Epithelial cell of esophagus (primary cell): ENCODE measurements around the gene PRR5L.

Experiments used
- DNase-seq: peaks from one replicate; pipeline ENCODE4 v3.0.0; 2010; ENCODE audit warnings: low read depth
- H3K4me3 ChIP-seq: 2 replicates; pipeline ENCODE4 v1.5.1; 2011; ENCODE audit warnings: mild to moderate bottlenecking, low read length, control low read depth
- TF ChIP-seq, protein P1 (sequence below): IDR thresholded peaks from 2 replicates; pipeline ENCODE4 v1.5.1; 2011; ENCODE audit warnings: low read depth, mild to moderate bottlenecking, low read length, control low read depth, inconsistent platforms; ENCODE audit not compliant: insufficient read depth; ENCODE audit errors: missing control alignments

Gene PRR5L

DNA sequence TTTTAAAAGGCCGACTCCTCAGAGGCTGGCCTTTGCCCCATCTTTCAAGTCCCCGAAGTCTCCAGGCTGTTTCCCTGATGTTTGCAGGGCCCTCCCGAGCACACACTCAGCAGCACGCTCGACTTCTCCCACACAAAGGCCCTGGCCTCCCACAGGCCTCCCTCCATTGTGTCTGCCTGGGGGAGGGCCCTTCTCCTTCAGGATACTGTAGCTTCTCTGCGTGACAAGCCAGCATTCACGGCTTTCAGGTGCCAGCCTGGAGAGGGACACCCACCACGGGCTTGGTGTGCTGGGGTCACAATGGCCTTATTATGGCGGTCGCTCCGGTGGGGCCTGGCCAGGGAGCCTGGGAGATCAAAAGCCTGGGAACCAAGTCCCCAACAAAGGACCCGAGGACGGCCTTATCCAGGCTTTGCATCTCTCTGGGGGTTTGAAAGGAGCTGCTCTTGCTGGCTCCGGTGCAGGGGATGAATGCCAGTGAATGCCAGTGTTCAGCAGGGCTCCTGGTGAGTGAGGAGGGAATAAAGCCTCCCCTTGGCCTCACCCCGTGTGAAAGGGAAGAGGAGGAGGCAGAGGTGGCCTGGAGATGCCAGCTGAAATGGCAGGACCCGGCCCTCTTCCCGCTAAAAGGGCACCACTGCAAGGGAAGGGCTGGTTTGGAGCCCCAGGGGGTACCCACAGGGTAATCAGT, 159.0 kb downstream of the PRR5L start:
- DNase-seq, result no peak
- no peak overlapping the region for H3K4me3 ChIP-seq
- TF ChIP-seq, protein P1, sequence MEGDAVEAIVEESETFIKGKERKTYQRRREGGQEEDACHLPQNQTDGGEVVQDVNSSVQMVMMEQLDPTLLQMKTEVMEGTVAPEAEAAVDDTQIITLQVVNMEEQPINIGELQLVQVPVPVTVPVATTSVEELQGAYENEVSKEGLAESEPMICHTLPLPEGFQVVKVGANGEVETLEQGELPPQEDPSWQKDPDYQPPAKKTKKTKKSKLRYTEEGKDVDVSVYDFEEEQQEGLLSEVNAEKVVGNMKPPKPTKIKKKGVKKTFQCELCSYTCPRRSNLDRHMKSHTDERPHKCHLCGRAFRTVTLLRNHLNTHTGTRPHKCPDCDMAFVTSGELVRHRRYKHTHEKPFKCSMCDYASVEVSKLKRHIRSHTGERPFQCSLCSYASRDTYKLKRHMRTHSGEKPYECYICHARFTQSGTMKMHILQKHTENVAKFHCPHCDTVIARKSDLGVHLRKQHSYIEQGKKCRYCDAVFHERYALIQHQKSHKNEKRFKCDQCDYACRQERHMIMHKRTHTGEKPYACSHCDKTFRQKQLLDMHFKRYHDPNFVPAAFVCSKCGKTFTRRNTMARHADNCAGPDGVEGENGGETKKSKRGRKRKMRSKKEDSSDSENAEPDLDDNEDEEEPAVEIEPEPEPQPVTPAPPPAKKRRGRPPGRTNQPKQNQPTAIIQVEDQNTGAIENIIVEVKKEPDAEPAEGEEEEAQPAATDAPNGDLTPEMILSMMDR, result no peak

DNA sequence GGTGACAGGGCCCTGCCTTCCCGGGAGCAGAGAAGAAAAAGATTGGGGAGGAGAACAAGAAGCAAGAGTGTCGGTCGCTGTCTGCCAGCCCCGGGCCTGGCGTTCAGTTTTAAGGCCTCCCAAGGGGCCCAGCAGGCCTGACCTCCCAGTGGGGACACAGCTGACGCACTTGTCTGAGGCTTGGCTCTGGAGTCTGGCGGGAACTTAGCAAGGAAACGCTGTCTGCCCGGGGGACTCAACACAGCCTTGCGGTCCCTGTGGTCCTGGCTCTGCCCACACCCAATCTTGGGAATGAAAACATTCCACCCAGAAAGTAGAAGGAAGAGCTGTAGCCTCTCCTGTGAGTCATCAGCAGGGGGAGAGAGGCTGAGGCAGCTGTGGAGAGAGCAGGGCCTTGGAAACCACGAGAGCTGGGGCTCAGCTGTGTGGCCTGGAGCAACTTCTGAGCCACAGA, 159.6 kb downstream of the PRR5L start:
- TF ChIP-seq, protein P1, result no peak
- peak; percentile 88 for DNase-seq
- no peak overlapping the region for H3K4me3 ChIP-seq

DNA sequence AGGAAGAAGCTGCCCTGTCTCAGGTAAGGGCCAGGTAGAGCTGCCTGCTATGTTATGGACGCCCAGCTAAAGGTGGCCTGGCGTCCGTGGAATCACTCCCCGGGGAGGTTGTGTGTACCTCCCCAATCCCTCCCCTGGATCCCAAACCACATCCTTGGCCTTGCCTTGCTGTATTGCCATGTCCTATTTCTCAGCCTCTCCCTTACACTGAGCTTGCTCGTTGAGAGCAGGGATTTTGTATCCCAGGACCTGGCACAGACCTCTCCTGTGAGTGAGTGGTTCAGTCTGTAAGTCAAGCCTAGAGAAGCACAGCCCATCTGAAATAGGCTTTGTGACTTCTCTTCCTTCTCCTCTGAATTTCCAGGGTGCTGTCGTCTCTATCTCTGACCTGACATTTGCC, 160.1 kb downstream of the PRR5L start:
- H3K4me3 ChIP-seq, result no peak overlapping the region
- no peak for DNase-seq

DNA sequence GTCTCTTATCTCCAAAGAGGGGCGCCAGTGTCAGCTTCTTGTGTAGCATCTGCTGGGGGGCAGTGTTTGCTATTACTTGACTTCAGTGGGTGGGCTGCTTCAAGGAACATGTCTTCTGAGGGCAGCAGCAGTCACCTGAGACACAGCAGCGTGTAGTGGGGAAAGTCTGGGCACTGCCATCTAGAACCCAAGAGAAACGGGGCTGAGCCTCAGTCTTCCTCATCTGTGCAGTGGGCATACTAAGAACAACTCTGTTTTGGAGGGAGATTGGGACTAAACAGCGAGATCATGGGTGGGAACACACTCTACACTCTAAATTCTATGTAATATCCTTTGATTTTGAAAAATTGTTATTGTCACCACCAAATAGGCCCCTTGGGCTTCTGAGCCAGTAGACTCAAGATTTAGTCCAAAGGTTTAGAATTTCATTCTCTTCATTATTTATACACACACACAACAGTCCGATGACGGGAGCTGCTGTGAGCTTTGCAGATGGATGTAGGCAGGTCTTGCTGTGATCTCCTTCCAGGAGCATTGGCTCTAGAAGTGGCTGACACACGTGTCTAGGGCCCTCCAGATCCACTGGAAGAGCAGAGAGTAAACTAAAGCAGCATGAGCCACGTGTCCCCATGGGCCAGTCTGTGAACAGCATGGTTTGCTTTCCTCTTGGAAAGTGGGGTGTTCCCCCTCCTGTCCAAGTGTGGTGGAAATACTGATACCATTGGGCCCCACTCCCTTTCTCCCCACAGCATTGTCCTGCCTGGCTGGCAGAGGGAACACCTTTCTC, 162.2 kb downstream of the PRR5L start:
- TF ChIP-seq, protein P1, result no peak
- no peak overlapping the region for H3K4me3 ChIP-seq
- DNase-seq, result no peak

More for the DNA sequence above, 160.1 kb downstream of the PRR5L start:
- TF ChIP-seq, protein P1, result no peak

DNA sequence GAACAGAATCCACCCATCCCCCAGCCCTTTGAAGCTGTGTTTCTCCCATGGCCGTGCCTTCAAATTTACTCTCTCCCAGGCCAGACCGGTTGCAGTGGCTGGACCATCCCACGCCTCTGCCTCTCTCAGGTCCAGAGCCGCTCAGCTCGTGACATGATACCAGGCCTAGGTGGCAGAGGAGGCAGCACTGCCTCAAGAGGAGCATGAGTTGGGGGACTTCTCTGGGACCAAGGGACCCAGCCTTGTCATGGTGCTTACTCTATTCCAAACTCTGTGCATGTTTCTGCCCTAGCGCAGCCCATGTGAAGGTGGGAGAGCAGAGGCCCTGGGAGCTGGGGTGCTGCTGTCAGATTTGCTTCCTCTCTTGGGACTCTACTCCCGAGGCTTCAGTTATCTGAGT, 163.0 kb downstream of the PRR5L start:
- no peak overlapping the region for H3K4me3 ChIP-seq
- no peak for DNase-seq
- TF ChIP-seq, protein P1, result no peak

DNA sequence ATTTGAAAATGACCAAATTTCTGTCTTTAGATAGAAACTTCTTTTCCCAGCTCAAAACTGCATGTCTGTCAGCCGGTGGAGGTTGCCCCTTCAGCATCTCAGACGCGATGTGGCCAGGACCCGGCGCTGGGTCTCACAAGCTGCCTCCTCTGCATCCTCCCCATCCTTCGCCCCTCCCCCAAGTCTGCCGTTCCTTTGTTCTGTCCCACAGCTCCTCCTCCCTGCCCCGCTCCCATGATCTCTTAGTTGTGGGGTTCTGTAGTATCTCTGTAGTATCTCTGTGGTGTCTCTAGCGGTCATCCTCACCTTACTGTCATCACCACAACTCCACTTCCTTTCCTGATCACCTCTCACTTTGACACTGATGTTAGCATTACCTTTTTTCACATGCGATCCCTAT, 164.1 kb downstream of the PRR5L start:
- no peak overlapping the region for H3K4me3 ChIP-seq
- TF ChIP-seq, protein P1, result no peak
- no peak for DNase-seq

DNA sequence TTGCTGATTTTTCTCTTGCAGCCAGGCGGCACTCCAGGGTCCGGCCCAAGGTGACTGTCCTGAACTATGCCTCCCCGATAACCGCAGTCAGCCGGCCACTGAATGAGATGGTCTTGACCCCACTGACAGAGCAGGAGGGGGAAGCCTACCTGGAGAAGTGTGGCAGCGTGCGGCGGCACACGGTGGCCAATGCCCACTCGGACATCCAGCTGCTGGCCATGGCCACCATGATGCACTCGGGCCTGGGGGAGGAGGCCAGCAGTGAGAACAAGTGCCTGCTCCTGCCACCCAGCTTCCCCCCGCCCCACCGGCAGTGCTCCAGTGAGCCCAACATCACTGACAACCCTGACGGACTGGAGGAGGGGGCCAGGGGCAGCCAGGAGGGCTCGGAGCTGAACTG, 166.2 kb downstream of the PRR5L start:
- DNase-seq, result no peak
- H3K4me3 ChIP-seq, result no peak overlapping the region
- TF ChIP-seq, protein P1, result no peak
